Measurements from ENCODE around the gene C2orf72. TPM values are rescaled to one million over a fixed set of nuclear protein-coding genes. Genes with fewer than 3 reads are reported as not detected.

Gene C2orf72
- total and polyA plus RNA-seq, 10 of the 15 experiments (the other 5 are each of a cell fraction or from before 2014, with no cell fraction given): under 0.01 to 0.29 (median 0.10) TPM; not detected in 6

- Histone ChIP-seq H3K79me2 (ENCODE audit: control insufficient read depth, insufficient read depth, low read length) (no peaks in the 10 kb centered on the region), H3K36me3 (ENCODE audit: control insufficient read depth in 2 of 2, insufficient read depth in 2 of 2, low read length in 1 of 2) (no peaks in the 10 kb centered on the region), H3K27ac (ENCODE audit: control insufficient read depth, insufficient read depth) (no peak overlapping the region), H3K27me3 (replicated peaks in 1 of 2; ENCODE audit: control insufficient read depth in 2 of 2, insufficient read depth in 2 of 2, low read length in 1 of 2) (peaks cover 0 to 1% of the 10 kb centered on the region in 2 experiments; a peak in 3 of 4 replicates), H3K4me2 (ENCODE audit: control insufficient read depth, insufficient read depth) (no peak overlapping the region), H3K9ac (ENCODE audit: control insufficient read depth, insufficient read depth, low read length) (no peak overlapping the region), H3K9me3 (replicated peaks; ENCODE audit: control insufficient read depth, insufficient read depth, low read length) (no peaks in the 10 kb centered on the region; the same call in 2 of the 3 replicates), H2AFZ (ENCODE audit: control insufficient read depth, low read depth, low read length) (no peak overlapping the region), H4K20me1 (ENCODE audit: control insufficient read depth, insufficient read depth) (no peaks in the 10 kb centered on the region), H3K4me1 (ENCODE audit: control insufficient read depth, insufficient read depth, low read length) (no peaks in the 10 kb centered on the region), H3K4me3 (no peak overlapping the region)
- DNase-seq (ENCODE audit: low read depth, low spot score): no peak
- in situ Hi-C loops (cut with MboI) (no loop called here), intact Hi-C loops (cut with micrococcal nuclease; ENCODE audit: unreplicated experiment) (no loop called here)
- WGBS (ENCODE audit: insufficient coverage, insufficient replicate concordance, low lambda C conversion rate, missing lambda C conversion rate): 32% methylated on average over 4 of the region's 4 CpGs
- BruUV-seq (replicated peaks): no TSS peak
- no peak for FAIRE-seq
- CTCF ChIA-PET: interaction anchor here (0.6 to 1.1 kb wide), 2 partner anchors 10 to 12 kb away, joined by 3 to 4 read pairs; no protein-coding TSS in a partner anchor
- RAD21 ChIA-PET (ENCODE audit: unreplicated experiment): no interaction called here
- ATAC-seq: no peak
- TF ChIP-seq BCLAF1 (IDR thresholded peaks at IDR 0.05): no peak
- TF ChIP-seq USF1 (IDR thresholded peaks at IDR 0.05; ENCODE audit: borderline replicate concordance, extremely low read length, insufficient read depth, low read depth, low read length): no peak
- no peak for TF ChIP-seq SIX5 (IDR thresholded peaks at IDR 0.05; ENCODE audit: low read depth, low read length, severe bottlenecking)
- TF ChIP-seq NR2C2 (IDR thresholded peaks at IDR 0.05; ENCODE audit: borderline replicate concordance, control insufficient read depth, insufficient read length, low read depth): no peak
- no peak for TF ChIP-seq MTA3 (IDR thresholded peaks at IDR 0.05; ENCODE audit: borderline replicate concordance, low read length)
- no peak for TF ChIP-seq BCL3 (IDR thresholded peaks at IDR 0.05; ENCODE audit: borderline replicate concordance, insufficient read depth, low read depth, low read length, poor library complexity, severe bottlenecking)
- no peak for TF ChIP-seq RFX5 (IDR thresholded peaks at IDR 0.05; ENCODE audit: low read depth, low read length)
- no peak for TF ChIP-seq EP300 (IDR thresholded peaks at IDR 0.05; ENCODE audit: borderline replicate concordance in 1 of 2, control insufficient read depth in 1 of 2, low read depth in 2 of 2, low read length in 2 of 2)
- no peak for TF ChIP-seq ZSCAN29 (IDR thresholded peaks at IDR 0.05)
- TF ChIP-seq RUNX3 (IDR thresholded peaks at IDR 0.05; ENCODE audit: low read length): no peak
- TF ChIP-seq IKZF2 (IDR thresholded peaks at IDR 0.05): no peak
- SMC1A ChIA-PET (ENCODE audit: uncharacterized antibody, unreplicated experiment): no interaction called here
- POLR2A ChIA-PET: no interaction called here
Measured at GRCh38 chr2:230999477-230999876, 37.8 kb upstream of the C2orf72 start.

Measured in GM12878 (cell line).